Upper lobe of left lung (tissue), 6 donors: Measurements from ENCODE around the gene FAM193B. TPM values are rescaled to one million over a fixed set of nuclear protein-coding genes. Genes with fewer than 3 reads are reported as not detected.

Source experiments
- ATAC-seq, 2 donors: fragments of 200-7000 bp; cut with Tn5 transposase; one replicate each; pipeline ENCODE4 v1.9.1; 2022; ENCODE audit warnings: mild to moderate bottlenecking in 2 of 2, moderate library complexity in 2 of 2; ENCODE audit not compliant: low FRiP score in 2 of 2
- DNase-seq, 2 donors: peaks; one replicate each; pipeline ENCODE4 v3.0.0-alpha.2; 2019 to 2020
- H3K27ac ChIP-seq, 4 donors: fragments of 200-600 bp; sonication (generic); one replicate each; pipeline ENCODE4 v1.5.1; 2016 to 2019
- H3K27me3 ChIP-seq, 4 donors: fragments of 200-600 bp; sonication (generic); one replicate each; pipeline ENCODE4 v1.5.1; 2017 to 2019
- H3K36me3 ChIP-seq, 4 donors: fragments of 200-600 bp; sonication (generic); one replicate each; pipeline ENCODE4 v1.5.1; 2016 to 2019
- H3K4me1 ChIP-seq, 4 donors: fragments of 200-600 bp; sonication (generic); one replicate each; pipeline ENCODE4 v1.5.1; 2018 to 2019
- H3K4me3 ChIP-seq, 4 donors: fragments of 200-600 bp; sonication (generic); one replicate each; pipeline ENCODE4 v1.5.1; 2017 to 2019; ENCODE audit warnings: mild to moderate bottlenecking in 2 of 4, moderate library complexity in 1 of 4
- H3K9me3 ChIP-seq, 4 donors: fragments of 200-600 bp; sonication (generic); one replicate each; pipeline ENCODE4 v1.5.1; 2018 to 2019
- CTCF ChIP-seq, 6 experiments: fragments of 450-650 bp in 4 of 6; fragments of 200-600 bp in 2 of 6; sonication (generic) in 2 of 6; IDR thresholded peaks; one replicate each; pipeline ENCODE4 v1.5.1; 2016 to 2019; ENCODE audit warnings: antibody characterized with exemption in 6 of 6
- EP300 ChIP-seq, 4 donors: sonication (generic); formaldehyde crosslinking; IDR thresholded peaks; one replicate each; pipeline ENCODE4 v1.5.1; 2017; ENCODE audit warnings: antibody characterized with exemption in 4 of 4, control low read depth in 2 of 4
- POLR2A ChIP-seq, 4 donors: fragments of 450-650 bp; IDR thresholded peaks; one replicate each; pipeline ENCODE4 v1.5.1; 2016 to 2017; ENCODE audit warnings: antibody characterized with exemption in 4 of 4, mild to moderate bottlenecking in 2 of 4
- POLR2AphosphoS5 ChIP-seq, 2 donors: sonication (generic); formaldehyde crosslinking; IDR thresholded peaks; one replicate each; pipeline ENCODE4 v1.5.1; 2017; ENCODE audit warnings: antibody characterized with exemption in 2 of 2
- WGBS, 2 donors: methylation state at CpG; one replicate each; pipeline ENCODE4 v1.1.5; 2017 to 2018; 5-methylcytosine and 5-hydroxymethylcytosine counted together
- total RNA-seq, 6 donors: library from RNA; depleted of rRNA in 4 of 6; stranded (reverse); fragments of >200 nt in 4 of 6; gene quantifications; one replicate each; pipeline versions ENCODE4 v1.1.0 to v1.2.1, GENCODE V29; 2016 to 2021
- donor health status: DM: no; HTN: no; CAD: no; lungs with moderate emphysema.
- donor health status: DM: no; HTN: yes; CAD: no; lungs with severe emphysema.

The FAM193B gene
- total RNA-seq, 6 donors from 2014 or later, result 45.1 to 421 (median 91.4) TPM

DNA sequence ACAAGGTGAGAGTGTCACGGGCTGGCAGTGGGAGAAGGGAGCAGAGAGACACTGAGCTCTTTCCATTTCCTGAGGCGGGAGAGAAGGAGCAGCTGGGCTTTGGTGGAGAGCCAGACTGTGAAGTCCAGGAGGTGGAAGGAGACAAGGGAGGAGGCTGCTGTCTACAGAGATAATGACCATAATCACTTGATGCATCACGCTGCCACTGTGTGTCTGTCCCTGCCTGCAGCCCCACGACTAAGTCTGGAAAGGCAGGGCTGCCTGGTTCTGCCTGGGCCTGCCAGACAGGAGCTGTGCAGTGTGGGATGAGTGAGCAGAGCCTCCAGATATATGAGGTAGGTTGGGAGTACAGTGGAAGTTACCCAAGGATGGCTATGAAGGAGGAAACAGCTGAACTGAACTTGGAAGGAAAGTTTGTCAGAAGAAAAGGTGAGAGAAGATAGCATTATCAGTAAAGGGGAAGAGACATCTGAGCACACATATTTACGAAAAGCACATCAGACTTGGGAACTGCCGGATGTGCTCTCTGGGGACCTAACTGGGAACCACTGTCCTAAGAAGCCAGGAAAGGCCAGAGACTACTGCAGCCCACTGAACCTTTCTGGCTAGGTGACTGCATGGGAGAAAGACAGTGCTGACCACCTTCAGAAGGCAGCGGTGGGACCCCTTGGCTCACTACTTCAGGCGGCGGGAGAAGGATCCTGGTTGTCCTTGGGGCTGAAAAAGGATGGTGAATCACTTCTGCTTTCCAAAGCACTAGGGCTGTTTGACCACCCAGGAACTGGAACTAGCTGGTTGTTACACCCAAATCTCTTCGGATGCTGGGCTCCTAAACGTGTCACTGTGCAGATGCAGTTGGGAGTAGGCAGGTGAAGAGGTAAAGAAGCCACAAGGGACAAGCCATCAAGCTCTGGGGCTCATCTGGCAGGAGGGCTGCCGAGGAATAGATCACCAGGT, 24.8 kb downstream of the FAM193B start:
- TF ChIP-seq POLR2A (IDR thresholded peaks at IDR 0.05), result no peak
- no peak for TF ChIP-seq POLR2AphosphoS5 (IDR thresholded peaks at IDR 0.05)
- TF ChIP-seq EP300 (IDR thresholded peaks at IDR 0.05), result no peak
- TF ChIP-seq CTCF (IDR thresholded peaks at IDR 0.05), result no peak
- 90% methylated on average over 12 of the region's 12 CpGs for WGBS, 2 donors
- no peak for ATAC-seq
- Histone ChIP-seq H3K4me3 (no peak overlapping the region), H3K27ac (no peak overlapping the region), H3K27me3 (no peaks in the 10 kb centered on the region), H3K36me3 (peaks cover 6 to 94% (median 71%) of the 10 kb centered on the region in 4 donors), H3K9me3 (no peaks in the 10 kb centered on the region), H3K4me1 (peaks cover 0 to 4% (median 0%) of the 10 kb centered on the region in 4 donors)
- DNase-seq, result no peak

DNA sequence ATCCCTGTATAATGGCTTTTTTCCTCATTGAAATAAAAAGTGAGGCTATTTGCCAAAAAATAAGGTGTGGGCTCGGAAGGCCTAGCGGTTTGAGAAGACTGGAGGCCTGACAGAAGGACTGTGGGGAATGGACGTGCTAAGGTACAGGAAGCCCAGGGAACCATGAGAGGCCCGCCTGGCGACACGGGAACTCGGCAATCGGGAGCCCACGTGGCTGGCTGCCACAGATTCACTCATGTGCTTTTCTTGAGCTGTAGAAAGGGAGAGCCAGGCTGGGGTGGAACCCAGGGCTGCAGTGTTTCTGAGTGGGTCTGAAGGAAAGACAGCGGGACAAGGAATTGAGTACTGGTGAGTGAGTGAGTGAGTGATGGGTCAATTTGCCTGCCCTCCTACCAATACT, 25.7 kb downstream of the FAM193B start:
- peaks cover 11 to 94% (median 77%) of the 10 kb centered on the region in 4 donors for H3K36me3 ChIP-seq
- no peaks in the 10 kb centered on the region for H3K9me3 ChIP-seq
- no peaks in the 10 kb centered on the region for H3K27me3 ChIP-seq
- ATAC-seq, result no peak
- no peak overlapping the region for H3K27ac ChIP-seq
- peaks cover 0 to 4% (median 0%) of the 10 kb centered on the region in 4 donors for H3K4me1 ChIP-seq
- H3K4me3 ChIP-seq, result no peak overlapping the region
- no peak for DNase-seq
- TF ChIP-seq POLR2A (IDR thresholded peaks at IDR 0.05) (no peak), EP300 (IDR thresholded peaks at IDR 0.05) (no peak), CTCF (IDR thresholded peaks at IDR 0.05) (no peak), POLR2AphosphoS5 (IDR thresholded peaks at IDR 0.05) (no peak)
- 90 to 95% methylated on average over 10 of the region's 10 CpGs for WGBS, 2 donors

DNA sequence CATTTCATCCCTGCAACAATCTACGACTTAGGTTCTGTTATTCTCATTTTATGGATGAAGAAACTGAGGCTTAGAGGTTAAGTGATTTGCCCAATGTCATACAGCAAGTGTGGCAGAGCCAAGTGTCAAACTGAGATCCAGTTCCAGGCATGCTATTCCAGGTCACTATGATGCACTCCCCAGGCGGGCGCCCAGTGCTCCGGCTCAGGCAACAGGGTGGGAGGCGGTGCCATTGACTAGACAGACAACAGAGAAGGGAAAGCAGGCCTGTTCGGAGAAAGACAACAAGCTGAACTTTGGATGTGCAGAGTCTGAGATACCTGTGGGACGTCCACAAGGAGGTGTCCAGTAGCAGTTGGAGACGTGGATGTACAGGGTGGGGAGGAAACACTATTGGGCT, 26.8 kb downstream of the FAM193B start:
- Histone ChIP-seq H3K4me1 (peaks cover 0 to 4% (median 0%) of the 10 kb centered on the region in 4 donors), H3K27ac (no peak overlapping the region), H3K4me3 (no peak overlapping the region), H3K27me3 (no peaks in the 10 kb centered on the region), H3K36me3 (peaks cover 11 to 94% (median 78%) of the 10 kb centered on the region in 4 donors), H3K9me3 (no peaks in the 10 kb centered on the region)
- no peak for TF ChIP-seq POLR2A (IDR thresholded peaks at IDR 0.05)
- no peak for TF ChIP-seq POLR2AphosphoS5 (IDR thresholded peaks at IDR 0.05)
- no peak for TF ChIP-seq EP300 (IDR thresholded peaks at IDR 0.05)
- TF ChIP-seq CTCF (IDR thresholded peaks at IDR 0.05), result no peak
- WGBS, 2 donors, result 96% methylated on average over 8 of the region's 8 CpGs
- DNase-seq (no peak), ATAC-seq (no peak)

- no peak for ATAC-seq
- Histone ChIP-seq H3K4me1 (peaks cover 0 to 4% (median 0%) of the 10 kb centered on the region in 4 donors), H3K27ac (no peak overlapping the region), H3K9me3 (no peaks in the 10 kb centered on the region), H3K4me3 (no peak overlapping the region), H3K27me3 (no peaks in the 10 kb centered on the region), H3K36me3 (peaks cover 11 to 94% (median 74%) of the 10 kb centered on the region in 4 donors)
- no peak for DNase-seq
- 89 to 94% methylated on average over 6 of the region's 6 CpGs for WGBS, 2 donors
- TF ChIP-seq CTCF (IDR thresholded peaks at IDR 0.05) (no peak), EP300 (IDR thresholded peaks at IDR 0.05) (no peak), POLR2A (IDR thresholded peaks at IDR 0.05) (no peak), POLR2AphosphoS5 (IDR thresholded peaks at IDR 0.05) (no peak)
Observed at GRCh38 chr5:177526791-177527190, 27.6 kb downstream of the FAM193B start.
